Stimulated activated CD8-positive, alpha-beta memory T cell treated with anti-CD3 and anti-CD28 coated beads, Interleukin-12 subunit alpha, Interleukin-12 subunit beta, amount 100 ng/mL, for 24 hours (primary cell): ENCODE results near the gene CRACDL.
"Not testable (repeated sequence)": the region's sequence is repeated elsewhere in the genome, so short reads cannot be mapped to it uniquely, and the experiment has no call there.

Experiments
- DNase-seq: peaks from one replicate; pipeline ENCODE4 v3.0.0-alpha.2; 2020; ENCODE audit errors: extremely low read depth

CRACDL gene

DNA sequence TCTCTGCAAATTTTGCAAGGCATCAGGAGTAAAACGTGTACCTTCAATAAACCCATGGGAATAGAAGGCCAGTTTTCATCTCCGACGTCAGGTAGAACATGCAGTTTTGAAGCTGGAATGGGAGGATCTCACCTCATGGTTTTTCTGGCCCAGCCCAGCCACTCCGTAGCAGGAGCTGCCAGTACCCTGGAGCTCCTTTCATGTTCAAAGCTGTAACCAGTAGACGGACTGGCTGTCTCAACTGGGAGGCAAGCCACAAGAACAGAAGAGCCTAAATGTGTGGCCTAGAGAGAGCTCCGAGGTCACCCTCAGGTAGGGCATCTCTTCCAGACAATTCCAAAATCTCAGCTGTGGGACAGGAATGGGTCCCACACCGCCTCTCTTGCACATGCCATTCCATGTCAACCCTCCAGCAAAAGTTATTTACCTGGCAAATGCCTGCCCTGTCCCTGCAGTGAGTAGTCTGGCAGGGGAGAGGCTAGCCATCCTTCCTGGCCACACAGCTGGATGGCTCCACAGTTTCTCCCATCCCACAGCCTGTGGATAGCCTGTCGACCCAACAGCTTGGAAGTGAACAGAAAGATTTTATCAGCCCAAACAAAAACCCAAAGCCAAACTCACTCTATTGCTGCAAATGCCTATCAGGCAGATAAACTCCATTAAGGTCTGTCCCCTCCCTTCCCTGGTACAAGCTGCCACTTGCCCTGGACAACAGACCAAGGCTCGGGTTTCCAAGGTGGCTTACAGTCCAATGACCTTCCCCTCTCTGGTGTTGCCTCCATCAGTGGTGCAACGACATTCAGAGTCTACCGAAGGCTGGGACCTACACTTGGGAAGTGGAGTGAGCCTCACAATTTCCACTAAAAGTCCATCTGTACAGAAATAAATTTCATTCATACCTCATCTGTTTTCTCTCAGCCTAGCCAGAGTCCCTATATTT is 27.8 kb downstream of the CRACDL start:
- DNase-seq, result no peak

DNA sequence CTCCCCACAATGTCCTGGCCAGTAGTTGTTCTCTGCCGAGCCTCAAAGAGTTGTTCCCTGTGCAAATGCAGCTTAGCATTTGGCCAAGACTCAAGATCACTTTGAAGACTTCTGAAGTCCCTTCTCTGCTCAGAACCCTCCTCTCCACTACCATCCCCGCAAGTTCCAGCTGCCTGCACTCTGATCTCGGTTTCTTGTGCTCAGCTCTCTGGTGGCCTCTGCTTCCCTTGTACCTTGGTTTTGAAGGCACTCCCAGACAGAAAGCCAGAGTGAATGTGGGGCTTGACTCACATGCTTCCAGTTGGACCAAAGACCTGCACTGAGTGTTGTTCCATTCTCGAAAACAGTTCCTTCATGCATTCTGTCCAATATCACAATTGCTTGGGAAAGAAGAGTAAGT is 28.6 kb downstream of the CRACDL start:
- no peak for DNase-seq

DNA sequence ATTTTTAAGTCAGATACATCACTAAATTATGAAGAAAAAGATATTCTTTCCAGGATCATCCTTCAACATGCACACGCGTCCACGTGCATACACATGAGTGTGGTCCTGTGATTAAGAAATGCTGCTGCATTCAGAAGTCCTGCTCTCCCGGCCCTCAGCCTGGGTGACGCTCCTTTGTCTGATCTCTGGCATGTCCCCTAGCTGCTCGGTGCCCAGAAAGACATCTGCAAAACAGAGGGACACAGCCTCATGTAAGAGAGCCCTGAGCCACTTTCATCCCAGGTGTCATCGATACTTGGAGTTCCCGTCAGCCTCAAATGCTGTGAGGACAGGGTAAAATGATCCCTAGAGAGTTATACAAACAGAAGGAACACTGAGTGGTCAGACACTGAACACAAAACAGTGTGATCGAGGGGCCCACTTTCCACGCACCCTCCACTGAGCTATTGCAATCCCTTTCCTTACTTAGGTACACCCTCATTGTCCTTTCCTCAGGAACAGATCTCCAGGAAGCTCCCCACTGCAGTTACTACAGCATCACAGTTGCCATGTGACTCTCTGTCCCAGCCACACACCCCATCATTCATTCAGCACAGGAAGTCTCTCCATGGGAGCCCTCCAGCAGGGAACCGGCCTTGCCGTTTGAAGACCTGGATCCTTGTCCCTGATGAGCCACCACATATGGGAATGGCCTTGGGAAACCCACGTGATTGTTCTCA is 32.1 kb downstream of the CRACDL start:
- no peak for DNase-seq

DNA sequence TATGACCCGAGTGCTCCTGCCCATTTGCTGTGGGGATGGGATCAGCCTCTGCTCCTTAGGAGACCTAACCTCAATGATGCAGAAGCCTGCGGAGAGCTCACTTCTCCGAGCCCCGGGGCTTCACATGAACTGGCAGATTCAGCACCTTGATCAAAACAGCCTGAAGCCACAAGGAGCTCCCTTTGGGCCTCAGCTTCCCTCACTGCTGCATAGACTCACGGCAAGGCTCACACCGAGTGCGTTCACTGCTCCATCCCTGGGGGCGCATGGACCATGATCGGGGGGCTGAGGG is 33.0 kb downstream of the CRACDL start:
- no peak for DNase-seq

DNA sequence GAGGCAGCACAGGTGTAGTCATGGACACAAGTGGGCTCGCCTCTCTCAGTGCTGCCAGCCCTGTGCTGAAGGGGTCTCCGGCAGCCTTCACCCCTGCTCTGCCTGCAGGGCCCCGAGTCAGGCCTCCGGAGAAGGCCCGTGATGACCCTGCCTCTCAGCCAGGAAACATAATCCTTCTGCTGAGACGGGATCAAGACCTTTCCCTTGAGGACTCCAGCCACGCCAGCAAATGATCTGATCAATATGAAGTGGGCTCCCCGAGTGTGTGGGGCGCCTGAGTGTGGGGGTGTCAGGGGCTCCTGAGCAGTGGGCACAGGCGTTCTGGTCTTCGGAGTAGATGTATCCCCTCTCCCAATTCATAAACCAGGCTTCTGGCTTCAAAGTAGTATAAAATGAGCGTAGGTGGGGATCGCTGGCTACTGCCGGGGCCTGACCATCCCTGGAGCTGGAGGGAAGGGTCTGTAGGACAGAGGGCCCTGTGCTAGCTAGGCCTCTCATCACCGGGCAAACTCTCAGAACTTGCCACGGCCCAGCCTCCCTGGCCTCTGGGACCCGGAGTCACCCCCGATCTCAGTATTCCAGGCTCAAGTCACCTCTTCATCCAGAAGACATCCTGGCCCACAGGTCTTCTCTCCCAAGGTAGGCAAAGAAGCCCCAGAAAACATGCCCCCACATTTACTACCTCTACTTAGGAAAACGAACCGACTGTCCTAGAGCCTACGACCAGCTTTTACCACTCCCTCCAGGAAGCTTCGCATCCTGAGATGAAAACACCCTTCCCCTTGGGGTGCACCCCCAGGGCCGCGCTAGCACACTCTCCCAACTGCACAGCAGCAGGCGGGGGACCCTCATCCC is 33.6 kb downstream of the CRACDL start:
- DNase-seq, result no peak

DNA sequence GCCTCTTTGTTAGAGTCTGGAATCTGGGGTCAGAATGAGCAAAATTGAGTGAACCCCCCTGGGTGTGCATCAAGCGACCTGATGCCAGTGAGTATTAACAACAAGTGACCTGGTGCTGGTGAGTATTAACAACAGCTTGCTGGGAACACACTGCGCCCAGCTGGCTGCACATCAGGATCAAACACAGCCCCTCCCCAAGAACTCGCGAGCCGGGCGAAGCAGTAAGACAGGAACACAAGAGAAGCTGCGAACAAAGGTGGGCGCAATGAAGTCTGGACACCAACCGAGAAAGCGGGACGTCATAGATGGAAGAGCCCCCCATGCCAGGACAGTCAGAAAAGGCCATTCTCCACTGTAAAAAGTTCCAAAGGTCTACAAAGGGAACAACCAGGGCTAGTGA is 34.3 kb downstream of the CRACDL start:
- no peak for DNase-seq

DNA sequence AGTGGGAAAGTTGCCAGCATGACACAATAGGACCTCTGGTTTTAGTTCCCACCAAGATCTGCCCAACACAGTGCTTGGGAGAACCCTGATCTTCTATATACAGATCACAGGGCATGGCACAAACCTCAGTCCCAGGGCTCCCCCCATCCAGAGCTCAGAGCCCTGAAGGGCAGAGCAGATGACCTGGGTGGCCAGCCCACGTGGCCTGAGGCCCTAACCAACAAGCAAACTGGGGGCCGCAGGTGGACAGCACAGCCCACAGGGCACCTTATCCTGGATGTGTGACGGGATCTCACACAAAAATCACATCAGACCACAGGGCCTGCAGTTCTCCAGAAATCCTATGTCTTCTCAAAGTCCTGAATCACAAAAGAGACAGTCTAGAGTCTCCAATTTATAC is 34.7 kb downstream of the CRACDL start:
- DNase-seq, result no peak

DNA sequence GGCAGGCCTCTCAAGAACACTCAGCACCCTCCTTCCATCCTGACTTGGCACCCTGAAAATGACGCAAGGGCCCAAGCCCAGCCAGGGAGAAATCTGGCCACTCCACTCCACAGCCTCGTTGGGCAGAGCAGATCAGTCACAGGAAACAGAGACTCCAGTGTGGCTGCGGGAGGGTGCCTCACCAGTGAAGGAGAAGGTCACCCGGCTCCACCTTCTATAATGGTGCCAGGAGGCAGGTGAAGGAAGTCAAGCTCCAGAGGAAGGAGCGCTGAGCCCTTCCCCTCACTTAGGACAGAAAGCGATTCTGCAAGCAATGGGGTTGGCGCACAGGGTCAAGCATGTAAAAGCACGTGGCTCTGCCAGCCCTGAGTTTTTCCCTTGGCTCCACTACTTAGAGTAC is 35.3 kb downstream of the CRACDL start:
- no peak for DNase-seq

DNA sequence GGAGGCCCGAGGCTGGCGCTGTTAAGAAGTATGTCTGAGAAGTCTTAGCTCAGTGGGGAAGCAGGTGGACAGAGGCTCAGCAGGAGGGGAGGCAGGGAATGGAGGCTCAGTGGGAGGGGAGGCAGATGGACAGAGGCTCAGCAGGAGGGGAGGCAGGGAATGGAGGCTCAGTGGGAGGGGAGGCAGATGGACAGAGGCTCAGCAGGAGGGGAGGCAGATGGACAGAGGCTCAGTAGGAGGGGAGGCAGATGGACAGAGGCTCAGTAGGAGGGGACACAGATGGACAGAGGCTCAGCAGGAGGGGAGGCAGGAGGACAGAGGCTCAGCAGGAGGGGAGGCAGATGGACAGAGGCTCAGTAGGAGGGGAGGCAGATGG is 36.3 kb downstream of the CRACDL start:
- DNase-seq, result not testable (repeated sequence)

DNA sequence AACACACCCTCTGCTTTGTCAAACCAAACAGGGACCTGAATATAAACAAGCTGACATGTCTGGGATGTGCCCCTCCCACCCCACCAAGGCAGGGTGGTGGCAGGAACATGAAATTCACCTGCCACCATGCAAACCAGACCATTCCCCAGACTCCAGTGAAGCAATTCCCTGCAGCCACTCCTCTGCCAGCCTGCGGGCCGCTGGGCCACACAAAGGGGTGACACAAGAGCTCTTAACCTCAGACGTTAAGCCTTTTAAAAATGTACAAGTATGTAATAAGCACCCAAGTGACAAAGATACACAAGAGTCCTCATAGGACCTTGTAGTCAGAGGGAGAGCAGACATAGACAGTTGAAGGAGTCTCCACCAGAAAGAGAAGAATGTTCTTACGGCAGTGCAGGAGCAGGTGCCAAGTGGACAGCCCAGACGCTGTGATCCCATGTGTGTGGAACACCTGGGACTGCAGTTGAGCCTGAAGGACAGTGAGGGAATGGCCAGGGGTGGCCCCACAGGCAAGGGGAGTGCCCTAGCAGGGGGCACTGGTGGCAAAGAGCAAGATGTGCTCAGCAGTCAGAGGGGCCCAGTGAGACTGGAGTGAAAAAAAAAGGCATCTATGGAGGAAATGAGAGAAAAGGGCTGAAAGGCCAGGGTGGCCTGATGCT is 36.9 kb downstream of the CRACDL start:
- no peak for DNase-seq

DNA sequence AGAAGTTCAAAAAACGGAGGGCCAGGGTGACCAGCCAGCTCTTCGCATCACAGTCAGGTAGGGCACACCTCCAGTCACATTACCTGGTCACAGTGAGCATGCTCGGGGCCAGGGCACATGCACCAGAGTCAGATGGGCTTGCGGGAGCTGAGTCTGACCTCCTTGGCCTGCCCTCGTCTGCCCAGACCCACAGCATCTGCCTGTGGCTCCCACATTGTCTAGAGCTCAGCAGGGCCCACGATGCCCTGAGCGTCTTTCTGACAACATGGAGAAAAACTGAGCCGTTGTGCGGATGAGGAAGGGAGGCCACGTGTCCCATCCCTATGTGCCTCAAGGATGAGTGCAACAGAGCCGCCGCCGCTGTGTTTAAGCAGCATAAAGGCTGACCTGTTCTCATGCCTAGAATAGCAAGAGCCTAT is 37.6 kb downstream of the CRACDL start:
- DNase-seq, result no peak

DNA sequence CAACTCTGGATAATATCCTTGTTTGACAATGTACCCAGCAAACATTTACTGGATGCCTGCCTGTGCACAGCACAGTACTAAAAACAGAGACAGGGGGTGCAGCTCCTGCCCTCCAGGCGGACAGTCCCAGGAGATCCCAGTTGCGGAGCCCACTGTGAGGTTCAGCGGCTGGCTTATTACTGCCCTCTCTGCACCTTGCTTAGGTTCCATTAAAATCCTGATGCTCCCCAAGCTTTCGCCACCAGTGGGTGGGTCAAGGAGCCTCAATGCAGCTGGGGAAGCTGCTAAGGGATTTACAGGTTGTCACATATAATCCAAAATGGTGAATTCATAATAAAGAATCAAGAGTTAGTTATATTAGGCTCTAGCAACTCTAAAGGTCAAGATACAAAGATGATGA is 38.3 kb downstream of the CRACDL start:
- no peak for DNase-seq

DNA sequence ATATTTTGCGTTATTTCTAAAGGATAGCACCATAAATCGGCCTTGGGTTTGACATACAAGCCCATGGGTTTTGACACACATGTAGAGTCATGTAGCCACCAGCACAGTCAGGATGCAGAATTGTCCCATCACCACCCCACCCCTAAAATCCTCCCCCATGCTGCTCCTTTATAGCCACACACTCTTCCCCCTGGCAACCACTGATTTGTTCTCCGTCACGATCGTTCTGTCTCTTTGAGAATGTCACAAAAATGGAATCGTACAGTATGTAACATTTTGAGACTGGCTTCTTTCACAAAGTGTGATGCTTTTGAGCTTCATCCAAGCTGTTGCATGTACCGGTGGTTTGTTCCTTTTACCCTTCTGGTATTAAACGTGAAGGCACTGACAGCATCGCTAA is 39.1 kb downstream of the CRACDL start:
- DNase-seq, result no peak

DNA sequence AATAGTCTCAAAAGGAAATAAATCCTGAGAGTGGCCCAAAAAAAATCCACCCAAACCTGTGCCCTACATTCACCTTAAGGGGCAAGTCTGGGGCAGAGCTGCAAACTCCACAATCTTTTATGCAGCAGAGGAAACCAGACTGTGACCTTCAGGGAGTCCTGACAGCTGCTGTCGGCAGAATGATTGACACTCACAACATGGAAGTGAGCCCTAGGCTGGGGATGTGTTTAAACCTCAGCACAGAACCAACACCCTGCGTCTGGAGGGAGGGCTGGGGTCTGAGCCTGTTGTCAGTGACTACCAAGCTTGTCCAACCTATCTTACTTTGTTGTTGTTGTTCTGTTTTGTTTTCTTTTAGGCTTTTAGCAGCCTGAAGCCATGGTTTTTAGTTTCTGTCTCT is 39.6 kb downstream of the CRACDL start:
- no peak for DNase-seq

DNA sequence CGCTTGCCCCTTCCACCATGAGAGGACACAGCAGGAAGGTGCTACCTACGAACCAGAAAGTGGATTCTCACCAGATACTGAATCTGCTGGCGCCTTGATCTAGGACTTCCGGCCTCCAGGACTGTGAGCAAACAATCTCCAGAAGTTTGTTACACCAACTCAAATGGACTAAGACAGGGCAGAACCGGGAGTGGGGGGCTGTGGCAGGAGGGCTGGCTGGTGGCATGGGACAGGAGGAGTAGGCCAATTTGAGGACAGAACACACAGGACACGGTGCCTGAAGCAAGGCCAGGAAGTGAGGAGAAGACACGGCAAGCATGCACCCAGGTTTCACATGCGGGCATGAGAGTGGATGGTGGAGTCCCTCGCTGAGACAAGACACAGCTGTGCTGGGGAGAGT is 40.1 kb downstream of the CRACDL start:
- DNase-seq, result no peak

DNA sequence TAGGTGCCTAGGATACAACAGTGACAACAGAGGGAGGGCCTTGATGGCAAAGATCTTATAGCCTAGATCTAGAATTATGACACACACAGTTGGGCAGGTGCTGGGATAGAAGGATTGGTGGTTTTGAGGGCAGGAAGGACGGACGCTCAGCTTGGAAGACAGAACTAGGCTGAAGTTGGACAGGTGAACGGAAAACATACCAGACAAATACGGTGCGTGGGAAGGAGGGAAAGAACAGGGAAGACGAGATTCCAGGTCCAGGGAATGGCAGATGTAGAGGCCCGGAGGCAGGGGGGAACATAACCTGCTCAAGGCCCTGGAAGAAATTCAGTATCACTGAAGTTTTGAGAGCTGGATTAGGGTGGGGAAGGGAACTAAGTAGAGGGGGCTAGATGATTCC is 40.8 kb downstream of the CRACDL start:
- no peak for DNase-seq

DNA sequence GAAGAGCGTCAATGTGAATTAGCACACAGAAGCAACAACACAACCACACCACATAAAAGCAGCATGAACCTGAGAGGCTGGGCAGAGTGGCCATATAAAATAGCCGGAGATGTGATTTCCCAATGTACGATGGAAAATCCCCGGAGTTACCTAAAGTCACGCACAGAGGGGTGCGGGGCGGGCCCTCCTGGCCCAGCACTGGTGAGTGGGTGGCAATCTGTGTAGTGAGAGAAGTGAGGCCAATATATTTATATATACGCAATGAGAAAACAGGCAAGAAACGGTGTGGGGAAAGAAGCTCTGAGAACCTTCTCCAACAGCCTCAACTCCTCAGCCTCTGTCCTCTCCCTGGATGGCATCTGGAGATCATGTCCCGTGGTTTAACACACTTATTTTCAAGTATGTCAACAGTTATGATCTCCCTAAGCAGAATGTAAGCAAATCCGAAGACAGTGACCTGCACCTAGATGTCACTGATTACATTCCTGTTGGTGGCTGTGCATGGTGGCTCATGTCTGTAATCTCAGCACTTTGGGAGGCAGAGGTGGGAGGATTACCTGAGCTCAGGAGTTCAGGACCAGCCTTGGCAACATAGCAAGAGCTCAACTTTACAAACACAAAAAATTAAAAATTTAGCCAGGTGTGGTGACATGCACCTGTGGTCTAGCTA is 41.6 kb downstream of the CRACDL start:
- no peak for DNase-seq

DNA sequence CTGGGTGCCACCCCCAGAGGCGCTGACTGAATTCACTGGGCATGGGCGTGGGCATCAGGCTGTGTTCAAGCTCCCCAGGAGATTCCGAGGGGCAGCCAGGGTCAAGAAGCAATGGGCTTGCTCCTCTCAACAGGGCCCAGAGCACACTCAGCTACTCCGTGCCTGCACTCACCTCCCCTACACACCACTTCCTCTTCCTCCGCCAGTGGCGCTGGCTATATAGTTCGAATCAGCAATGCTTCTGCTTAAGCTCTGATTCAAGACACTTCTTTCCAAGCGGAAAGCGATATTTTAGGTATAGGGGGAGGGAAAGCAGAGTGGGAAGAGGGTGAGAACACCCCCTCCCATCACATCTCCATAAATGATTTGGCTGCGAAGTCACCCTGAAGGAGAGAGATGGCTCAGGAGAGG is 42.1 kb downstream of the CRACDL start:
- no peak for DNase-seq

DNA sequence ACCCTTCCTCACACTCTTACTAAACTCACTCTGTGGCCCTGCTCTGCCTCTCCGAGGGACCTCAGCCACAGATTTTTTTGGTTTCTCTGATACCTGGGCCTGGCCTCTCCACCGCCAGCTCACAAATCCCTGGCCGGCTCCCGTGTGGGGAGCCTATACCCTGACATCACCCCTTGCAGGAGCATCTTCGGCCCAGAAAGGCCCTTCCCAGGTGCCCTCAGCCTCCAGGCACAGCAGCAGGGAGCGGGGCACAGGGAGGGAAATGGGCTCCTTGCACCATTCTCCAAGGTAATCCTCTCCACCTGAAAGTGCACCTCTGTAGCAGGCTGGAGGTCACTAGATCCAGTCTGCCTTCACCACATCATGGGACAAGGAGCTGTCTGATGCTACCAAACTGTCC is 43.2 kb downstream of the CRACDL start:
- no peak for DNase-seq

DNA sequence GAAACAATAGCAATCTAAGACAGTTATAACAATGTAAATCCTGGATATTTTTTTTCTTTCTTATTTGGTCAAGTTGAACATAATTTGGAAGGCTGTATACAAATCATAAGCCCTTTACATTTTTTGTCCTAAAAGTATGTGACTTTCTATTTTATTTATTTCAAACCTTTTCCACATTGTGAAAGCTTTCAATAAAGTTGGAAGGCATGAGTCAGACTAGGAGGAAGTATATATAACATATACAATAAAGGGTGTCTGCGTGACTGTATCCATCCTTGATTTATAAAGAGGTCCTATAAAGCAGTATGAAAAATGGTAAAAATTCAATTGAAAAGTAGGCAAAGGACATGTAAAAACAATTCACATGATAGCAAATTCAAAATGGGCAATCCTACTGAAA is 44.4 kb downstream of the CRACDL start:
- no peak for DNase-seq

DNA sequence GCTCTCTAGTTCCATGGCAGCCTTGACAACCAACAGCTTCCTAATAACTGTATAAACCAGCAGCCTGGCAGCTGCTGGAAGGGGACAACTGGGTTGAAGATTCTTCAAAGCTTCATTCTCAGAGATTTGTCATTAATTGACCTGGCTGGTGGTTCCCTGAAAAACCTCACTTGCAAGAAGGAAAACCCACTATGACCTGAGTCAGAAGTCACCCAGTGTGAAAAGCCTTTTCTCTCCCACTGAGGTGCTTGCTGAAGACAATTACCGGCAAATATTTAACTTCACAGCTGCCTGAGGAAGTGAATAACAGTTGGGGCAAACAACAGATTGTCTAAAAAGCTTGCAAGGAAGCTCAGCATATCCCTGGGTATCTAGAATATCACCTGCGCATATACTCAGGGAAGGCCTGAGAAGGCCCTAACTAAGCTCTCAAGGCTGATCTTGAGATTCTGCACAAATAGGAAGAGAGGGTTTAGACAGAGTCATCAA is 49.9 kb downstream of the CRACDL start:
- DNase-seq, result no peak
